Muscle layer of duodenum (tissue), 2 donors: ENCODE measurements around the gene ASIC3.
A peak's percentile ranks its signal among the peaks of the same experiment; 100 is the strongest.

ENCODE experiments used
- H3K27ac ChIP-seq: one replicate; pipeline ENCODE4 v1.7.0; 2013; ENCODE audit warnings: mild to moderate bottlenecking, low read length
- H3K27me3 ChIP-seq: one replicate; pipeline ENCODE4 v1.7.0; 2013; ENCODE audit warnings: low read depth, mild to moderate bottlenecking, control low read depth, low read length
- H3K36me3 ChIP-seq, 2 donors: one replicate each; pipeline ENCODE4 v1.7.0; 2013; ENCODE audit warnings: low read length in 2 of 2, control low read depth in 1 of 2, mild to moderate bottlenecking in 1 of 2; ENCODE audit not compliant: insufficient read depth in 2 of 2, control insufficient read depth in 1 of 2
- H3K4me1 ChIP-seq, 2 donors: one replicate each; pipeline ENCODE4 v1.7.0; 2013; ENCODE audit warnings: low read length in 2 of 2, mild to moderate bottlenecking in 2 of 2, control low read depth in 1 of 2, moderate library complexity in 1 of 2; ENCODE audit not compliant: insufficient read depth in 2 of 2, control insufficient read depth in 1 of 2
- H3K4me3 ChIP-seq, 2 donors: one replicate each; pipeline ENCODE4 v1.7.0; 2013; ENCODE audit warnings: low read length in 2 of 2, low read depth in 1 of 2, mild to moderate bottlenecking in 1 of 2
- H3K9me3 ChIP-seq, 2 donors: one replicate each; pipeline ENCODE4 v1.7.0; 2013; ENCODE audit warnings: low read length in 2 of 2, control low read depth in 1 of 2, mild to moderate bottlenecking in 1 of 2; ENCODE audit not compliant: control insufficient read depth in 1 of 2
- donor health status: healthy.

The ASIC3 gene

DNA sequence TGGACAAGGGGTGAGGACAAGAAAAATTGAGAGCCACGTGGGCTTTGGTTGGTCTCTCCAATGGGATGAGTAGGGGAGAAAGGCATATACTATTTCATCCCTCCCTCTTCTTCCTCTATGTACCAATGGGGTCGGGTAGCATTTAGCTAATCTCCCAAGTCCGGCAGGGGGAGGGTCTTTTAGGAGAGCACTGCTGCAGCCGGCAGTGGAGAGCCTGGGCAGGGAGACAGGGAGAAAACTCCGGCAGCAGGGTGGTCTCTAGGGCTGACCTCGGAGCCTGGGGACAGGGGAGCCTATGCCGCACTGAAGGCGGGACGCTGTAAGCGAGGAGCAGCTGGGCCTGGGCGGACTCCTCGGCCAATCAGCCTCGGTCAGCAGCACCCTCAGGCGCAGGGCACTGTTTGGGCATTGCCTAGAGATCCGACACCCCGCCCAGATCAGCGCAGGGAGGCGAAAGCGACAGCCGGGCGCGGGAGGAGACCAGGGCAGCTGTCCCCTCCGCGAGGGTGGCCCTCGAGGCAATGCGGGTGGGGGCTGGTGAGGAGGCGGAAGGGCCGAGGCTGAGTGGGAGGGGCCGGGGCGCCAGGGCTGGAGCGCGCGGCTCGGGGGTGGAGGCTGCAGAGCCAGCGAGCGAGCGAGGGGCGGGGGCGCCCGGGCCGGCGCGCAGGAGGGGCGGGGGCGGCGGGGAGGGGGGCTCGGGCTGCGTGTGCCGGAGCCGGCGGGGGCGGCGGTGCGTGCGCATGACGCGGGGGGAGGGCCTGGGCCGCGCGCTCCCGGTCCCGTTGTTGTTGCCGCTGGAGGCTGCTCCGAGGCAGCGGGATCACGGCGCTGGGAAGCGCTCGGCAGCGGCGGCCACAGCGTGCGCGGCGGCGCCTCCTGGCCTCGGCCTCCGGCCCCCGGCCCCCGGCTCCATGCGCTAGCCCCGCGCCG is 37.6 kb downstream of the ASIC3 start, which contains the start of gene AGAP3:
AGAP3 (plus strand) TSS at position 785 of the 930 bp plus-strand sequence. CDS start 267 bp downstream, outside the sequence.
- peaks cover 36 to 54% of the 10 kb centered on the region in 2 donors for H3K4me1 ChIP-seq
- no peaks in the 10 kb centered on the region for H3K27me3 ChIP-seq
- H3K27ac ChIP-seq: peak within 1 kb of the TSS; percentile 51
- no peaks in the 10 kb centered on the region for H3K36me3 ChIP-seq
- no peaks in the 10 kb centered on the region for H3K9me3 ChIP-seq
- peak within 1 kb of the TSS; percentile 71 to 86 for H3K4me3 ChIP-seq

DNA sequence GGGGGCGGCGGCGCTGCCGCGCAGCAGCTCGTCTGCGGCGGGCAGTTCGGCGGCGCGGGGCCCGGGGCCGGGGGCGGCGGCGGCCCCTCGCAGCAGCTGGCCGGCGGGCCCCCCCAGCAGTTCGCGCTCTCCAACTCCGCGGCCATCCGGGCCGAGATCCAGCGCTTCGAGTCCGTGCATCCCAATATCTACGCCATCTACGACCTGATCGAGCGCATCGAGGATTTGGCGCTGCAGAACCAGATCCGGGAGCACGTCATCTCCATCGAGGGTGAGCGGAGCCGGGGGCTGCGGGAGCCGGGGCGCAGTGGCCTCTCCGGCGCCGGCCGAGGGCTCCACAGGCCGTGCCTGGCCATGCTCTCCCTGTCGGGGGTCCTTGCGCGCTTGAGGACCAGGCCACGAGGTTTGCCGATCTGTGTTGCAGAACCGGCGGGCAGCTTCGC is 38.5 kb downstream of the ASIC3 start:
- Histone ChIP-seq H3K9me3 (no peaks in the 10 kb centered on the region), H3K27me3 (no peaks in the 10 kb centered on the region), H3K36me3 (no peaks in the 10 kb centered on the region), H3K4me3 (peak overlapping the region; percentile 71 to 86), H3K4me1 (peaks cover 35 to 48% of the 10 kb centered on the region in 2 donors), H3K27ac (no peak overlapping the region)

DNA sequence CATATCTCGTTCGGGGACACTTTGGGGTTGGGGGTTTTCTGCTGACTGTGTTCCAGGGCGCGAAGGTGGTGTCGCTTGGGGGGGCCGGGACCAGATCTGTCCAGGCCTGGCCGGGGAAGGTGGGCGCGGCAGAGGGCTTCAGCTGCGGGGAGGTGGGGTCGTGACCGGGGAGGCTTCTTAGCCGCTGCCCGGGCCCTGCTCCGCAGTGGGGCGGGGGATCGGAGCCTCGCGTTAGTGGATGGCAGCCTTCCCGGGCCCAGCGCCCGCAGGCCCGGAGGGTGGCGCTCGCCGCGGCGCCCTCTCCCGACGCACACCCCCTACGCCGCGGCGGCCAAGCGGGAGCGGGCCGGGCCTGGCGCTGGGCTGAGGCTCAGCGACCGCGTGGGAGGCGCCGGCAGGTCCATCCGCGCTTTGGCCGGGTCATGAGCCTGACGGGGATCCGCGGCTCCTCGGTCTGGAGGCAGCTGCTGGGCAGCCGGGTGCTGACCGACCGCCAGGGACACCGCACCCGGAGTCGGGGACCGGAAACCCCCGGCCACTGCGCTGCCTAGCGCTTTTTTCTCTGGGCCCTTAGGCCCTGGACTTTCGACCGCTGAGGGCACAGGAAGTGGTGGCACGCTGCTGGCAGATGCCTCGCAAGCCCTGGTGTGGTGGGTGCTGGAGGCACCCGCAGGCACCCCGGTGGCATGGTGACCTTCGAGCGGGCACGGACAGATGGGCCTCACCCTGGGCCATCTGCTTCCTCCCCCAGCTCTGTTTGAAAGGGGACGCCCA is 39.1 kb downstream of the ASIC3 start:
- peaks cover 29 to 42% of the 10 kb centered on the region in 2 donors for H3K4me1 ChIP-seq
- H3K27me3 ChIP-seq: no peaks in the 10 kb centered on the region
- peak overlapping the region; percentile 71 to 86 for H3K4me3 ChIP-seq
- peaks cover 0 to 5% of the 10 kb centered on the region in 2 donors for H3K36me3 ChIP-seq
- no peaks in the 10 kb centered on the region for H3K9me3 ChIP-seq
- H3K27ac ChIP-seq: peak overlapping the region; percentile 96

DNA sequence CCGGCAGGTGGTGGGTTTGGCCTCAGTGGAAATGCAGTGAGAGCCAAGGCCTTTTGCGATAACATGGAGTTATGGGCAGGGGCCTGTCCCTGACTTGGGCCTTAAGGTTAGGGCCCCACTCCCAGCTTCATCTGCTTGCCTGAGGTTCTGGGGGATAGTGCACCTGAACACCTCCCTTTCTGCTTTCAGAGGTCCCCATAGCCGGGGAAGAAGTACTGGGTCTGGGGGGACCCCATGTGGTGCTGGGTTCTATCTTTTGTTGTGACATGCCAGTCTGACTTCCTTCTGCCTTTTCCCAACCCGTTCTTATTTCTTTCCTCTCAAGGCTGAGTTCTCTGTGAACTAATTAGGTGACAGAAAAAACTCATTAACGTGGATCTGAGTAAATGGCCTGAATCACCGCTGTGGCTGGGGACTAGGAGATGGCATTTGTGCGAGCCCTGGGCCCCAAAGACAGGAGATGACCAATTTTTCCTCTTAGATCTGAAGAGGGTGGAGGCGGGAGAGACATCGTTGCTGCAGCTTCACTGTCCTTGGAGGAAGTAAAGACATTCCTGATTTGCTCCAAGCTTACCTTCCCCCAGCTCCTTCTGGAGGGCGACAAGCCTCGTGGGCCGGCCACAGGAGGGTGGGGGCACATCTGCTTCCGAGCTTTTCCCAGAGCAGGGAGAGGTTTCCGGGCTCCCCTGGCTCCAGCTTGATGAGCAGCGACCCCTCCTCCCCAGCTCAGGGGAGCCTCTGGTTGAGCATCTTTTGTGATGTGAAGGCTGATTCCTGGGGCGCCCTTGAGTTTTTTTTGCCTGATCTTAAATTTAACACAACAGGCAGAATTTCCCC is 39.9 kb downstream of the ASIC3 start:
- Histone ChIP-seq H3K4me1 (peaks cover 29 to 39% of the 10 kb centered on the region in 2 donors), H3K27me3 (no peaks in the 10 kb centered on the region), H3K4me3 (peak overlapping the region; percentile 71 to 86), H3K27ac (peak overlapping the region; percentile 96), H3K9me3 (no peaks in the 10 kb centered on the region), H3K36me3 (peaks cover 0 to 7% of the 10 kb centered on the region in 2 donors)

DNA sequence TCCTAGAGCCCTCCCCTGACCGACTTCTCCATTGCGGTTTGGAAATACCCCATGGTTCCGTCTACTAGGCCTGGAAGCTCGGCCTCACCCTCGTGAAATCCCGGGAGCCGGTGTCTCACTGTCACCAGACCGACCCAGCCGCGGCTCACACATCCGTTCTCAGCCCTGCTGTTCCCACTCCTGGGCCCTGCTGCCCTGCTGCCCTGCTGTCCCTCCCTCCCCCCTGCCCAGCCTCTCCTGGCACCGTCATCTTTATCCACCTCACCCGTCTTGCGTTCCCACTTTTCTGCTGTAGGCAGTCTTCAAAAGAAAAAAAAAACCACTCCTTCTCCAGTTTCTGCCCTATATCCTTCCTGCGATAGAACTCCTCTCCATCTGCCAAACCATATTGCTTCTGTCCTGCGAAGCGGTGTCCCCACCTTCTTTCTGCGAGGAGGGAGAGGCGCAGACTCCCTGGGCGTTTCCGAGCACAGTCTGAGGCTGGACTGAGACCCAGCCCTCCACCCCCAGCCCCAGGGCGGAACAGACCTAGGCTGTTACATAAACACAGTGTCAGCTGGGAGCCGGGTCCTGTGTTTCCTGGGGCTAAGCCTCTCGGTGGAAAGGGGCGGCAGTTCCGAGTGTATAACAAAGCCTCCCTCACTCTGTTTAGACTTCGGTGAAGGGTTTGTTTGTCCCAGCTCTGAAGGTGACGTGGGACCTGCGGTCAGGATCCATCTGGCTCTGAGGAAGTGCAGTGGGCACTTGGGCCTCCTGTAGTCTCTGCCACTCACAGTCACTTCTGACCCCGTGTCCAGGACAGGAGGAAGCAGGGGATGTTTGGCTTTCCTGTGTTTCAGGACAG is 40.7 kb downstream of the ASIC3 start:
- Histone ChIP-seq H3K36me3 (peaks cover 0 to 7% of the 10 kb centered on the region in 2 donors), H3K4me3 (peak overlapping the region; percentile 71 to 86), H3K9me3 (no peaks in the 10 kb centered on the region), H3K4me1 (peaks cover 24 to 39% of the 10 kb centered on the region in 2 donors), H3K27me3 (no peaks in the 10 kb centered on the region), H3K27ac (peak overlapping the region; percentile 96)

DNA sequence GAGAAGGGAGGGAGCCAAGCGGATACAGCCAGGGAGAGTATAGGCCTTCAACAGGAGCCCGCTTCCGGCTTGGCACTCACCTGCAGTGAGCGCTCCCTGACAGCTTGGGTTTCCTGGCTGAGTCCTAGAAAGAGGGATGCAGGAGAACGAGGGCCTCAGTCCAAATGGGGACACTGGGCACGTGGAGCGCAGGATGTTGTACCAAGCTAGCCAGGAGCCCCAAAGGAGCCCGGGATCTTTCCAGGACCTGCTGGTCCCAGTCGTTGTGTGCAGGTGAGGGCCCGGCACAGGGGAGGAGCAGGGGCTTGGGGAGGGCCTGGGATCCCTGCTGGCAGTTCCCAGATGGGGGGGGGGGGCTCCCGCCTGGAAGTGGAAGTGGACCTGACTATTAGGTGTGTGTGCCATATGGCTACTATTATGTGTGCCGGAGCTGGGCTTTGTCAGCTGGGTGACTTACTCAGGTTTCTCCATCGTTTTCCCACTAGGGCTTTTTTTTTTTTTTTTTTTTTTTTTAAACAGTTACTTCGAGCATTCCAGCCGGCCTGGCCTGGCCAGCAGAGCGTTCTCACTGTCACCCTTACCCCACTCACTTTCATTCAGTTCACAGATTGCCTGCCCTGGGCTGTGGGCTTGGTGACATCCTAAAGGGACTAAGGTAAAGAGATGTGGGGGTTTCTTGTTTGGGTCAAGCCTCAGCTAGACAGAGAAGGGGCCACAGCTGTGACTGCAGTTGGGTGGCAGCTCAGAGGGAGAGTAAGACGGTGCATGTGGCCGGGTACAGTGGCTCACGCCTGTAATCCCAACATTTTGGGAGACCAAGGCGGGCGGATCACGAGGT is 41.8 kb downstream of the ASIC3 start:
- peak overlapping the region; percentile 71 to 86 for H3K4me3 ChIP-seq
- peaks cover 0 to 7% of the 10 kb centered on the region in 2 donors for H3K36me3 ChIP-seq
- H3K4me1 ChIP-seq: peaks cover 22 to 43% of the 10 kb centered on the region in 2 donors
- H3K27me3 ChIP-seq: no peaks in the 10 kb centered on the region
- H3K27ac ChIP-seq: peak overlapping the region; percentile 96
- no peaks in the 10 kb centered on the region for H3K9me3 ChIP-seq

DNA sequence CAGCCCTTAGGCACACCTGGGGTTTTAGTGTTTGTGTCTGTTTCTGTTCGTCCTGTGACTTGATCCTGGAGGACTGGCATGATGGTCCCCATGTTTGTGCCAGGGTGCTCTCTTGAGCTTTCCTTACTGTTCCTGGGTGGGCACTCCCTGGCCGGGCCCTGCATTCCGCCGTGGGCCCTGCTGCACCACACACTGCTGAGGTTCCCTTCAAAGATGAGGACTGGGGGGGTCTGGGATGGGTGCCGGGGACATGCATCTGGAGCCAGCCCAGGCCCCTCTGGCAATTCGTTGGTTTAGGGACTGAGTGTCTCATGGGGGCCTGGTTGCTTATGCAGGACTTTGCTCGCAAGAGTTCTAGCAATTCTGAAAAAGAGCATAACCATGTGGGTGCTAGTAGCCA is 42.7 kb downstream of the ASIC3 start:
- H3K9me3 ChIP-seq: no peaks in the 10 kb centered on the region
- no peak overlapping the region for H3K27ac ChIP-seq
- no peaks in the 10 kb centered on the region for H3K27me3 ChIP-seq
- no peak overlapping the region for H3K4me3 ChIP-seq
- H3K4me1 ChIP-seq: peaks cover 18 to 42% of the 10 kb centered on the region in 2 donors
- H3K36me3 ChIP-seq: peaks cover 0 to 7% of the 10 kb centered on the region in 2 donors

DNA sequence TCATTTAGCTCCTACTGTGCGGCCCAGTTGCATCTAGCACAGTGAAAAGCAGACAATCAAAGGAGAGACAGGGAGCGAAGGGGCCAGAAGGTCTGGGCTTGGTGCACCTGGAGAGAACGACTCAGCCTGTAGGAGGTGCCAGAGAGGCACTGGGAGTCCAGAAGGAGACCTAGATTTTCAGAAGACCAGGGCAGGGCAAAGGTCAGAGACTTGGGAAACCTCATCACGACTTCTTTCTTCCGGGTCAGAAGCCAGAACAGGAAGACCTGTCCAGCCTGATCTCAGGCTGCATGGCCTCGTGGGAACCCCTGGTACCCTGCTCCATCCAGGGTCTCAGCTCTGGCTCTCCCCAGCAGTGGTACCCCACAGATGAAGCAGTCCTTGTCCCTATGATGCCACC is 43.1 kb downstream of the ASIC3 start:
- Histone ChIP-seq H3K9me3 (no peaks in the 10 kb centered on the region), H3K27ac (no peak overlapping the region), H3K27me3 (no peaks in the 10 kb centered on the region), H3K4me3 (no peak overlapping the region), H3K4me1 (peaks cover 18 to 42% of the 10 kb centered on the region in 2 donors), H3K36me3 (peaks cover 0 to 7% of the 10 kb centered on the region in 2 donors)

DNA sequence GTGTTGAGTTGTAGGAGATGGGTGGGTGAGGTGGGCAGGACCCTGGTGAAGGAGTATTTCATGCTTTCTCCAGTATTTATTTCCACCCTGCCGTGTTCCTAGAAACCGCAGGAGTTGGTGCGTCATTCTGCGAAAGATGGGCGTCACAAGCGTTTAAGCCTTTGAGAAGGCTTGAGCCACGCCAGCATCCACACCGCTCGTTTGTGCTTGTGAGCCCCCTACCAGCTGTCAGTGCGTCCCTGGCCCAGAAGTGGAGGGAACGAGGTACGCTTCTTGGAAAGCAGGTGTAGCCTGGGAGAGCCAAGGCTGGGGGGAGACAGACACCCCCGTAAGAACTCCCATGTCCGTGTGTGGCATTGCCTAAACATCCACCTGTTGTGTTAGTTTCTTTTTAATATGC is 43.7 kb downstream of the ASIC3 start:
- Histone ChIP-seq H3K27me3 (no peaks in the 10 kb centered on the region), H3K27ac (no peak overlapping the region), H3K9me3 (no peaks in the 10 kb centered on the region), H3K4me3 (no peak overlapping the region), H3K36me3 (peaks cover 0 to 7% of the 10 kb centered on the region in 2 donors), H3K4me1 (peaks cover 18 to 42% of the 10 kb centered on the region in 2 donors)
